WTC11 (cell line): ENCODE measurements around the gene ADGRF3. TPM values are rescaled to one million over a fixed set of nuclear protein-coding genes. Genes with fewer than 3 reads are reported as not detected.

Experiments used
- ATAC-seq: fragments of 200-7000 bp; cut with Tn5 transposase; 2 replicates; pipeline ENCODE4 v1.10.0; 2021; ENCODE audit warnings: mild to moderate bottlenecking, moderate library complexity
- CTCF ChIA-PET: fragments of 300-600 bp; sonication (Branson Sonifier 250); formaldehyde crosslinking; loops from one replicate; lab custom pipeline; 2021; ENCODE audit warnings: antibody characterized with exemption; lab: Charles Lee
- POLR2A ChIA-PET: fragments of 350-600 bp; sonication (Branson Sonifier 250); formaldehyde crosslinking; loops from one replicate; lab custom pipeline; 2021; ENCODE audit warnings: antibody characterized with exemption; lab: Charles Lee
- DNase-seq: peaks from one replicate; pipeline ENCODE4 v3.0.0; 2021; ENCODE audit warnings: low spot score
- H3K27ac Mint-ChIP-seq: 2 replicates; pipeline ENCODE4 v1.8.0; 2021; ENCODE audit warnings: mixed read lengths
- H3K27me3 Mint-ChIP-seq: 2 replicates; pipeline ENCODE4 v1.8.0; 2021; ENCODE audit warnings: low read depth, mild to moderate bottlenecking, moderate library complexity, mixed read lengths
- H3K36me3 Mint-ChIP-seq: 2 replicates; pipeline ENCODE4 v1.8.0; 2021; ENCODE audit warnings: mixed read lengths
- H3K4me1 Mint-ChIP-seq: 2 replicates; pipeline ENCODE4 v1.8.0; 2022; ENCODE audit warnings: mixed read lengths
- H3K4me3 Mint-ChIP-seq: 2 replicates; pipeline ENCODE4 v1.8.0; 2021; ENCODE audit warnings: mild to moderate bottlenecking, moderate library complexity, mixed read lengths
- H3K9me3 Mint-ChIP-seq: 2 replicates; pipeline ENCODE4 v1.8.0; 2021; ENCODE audit warnings: mixed read lengths
- ATF6 ChIP-seq: sonication (generic); formaldehyde crosslinking; IDR thresholded peaks from 2 replicates; pipeline ENCODE4 v1.8.1; 2023; ENCODE audit warnings: mild to moderate bottlenecking, missing genetic modification reagents
- CBFB ChIP-seq: sonication (generic); formaldehyde crosslinking; IDR thresholded peaks from 2 replicates; pipeline ENCODE4 v1.8.1; 2022; ENCODE audit warnings: mild to moderate bottlenecking, low read depth, missing genetic modification reagents
- E2F1 ChIP-seq: sonication (generic); formaldehyde crosslinking; IDR thresholded peaks from 2 replicates; pipeline ENCODE4 v1.8.0; 2022; ENCODE audit warnings: mild to moderate bottlenecking, missing genetic modification reagents
- E2F4 ChIP-seq: sonication (generic); formaldehyde crosslinking; IDR thresholded peaks from 2 replicates; pipeline ENCODE4 v1.8.1; 2022; ENCODE audit warnings: low read depth, mild to moderate bottlenecking, moderate library complexity, missing genetic modification reagents, borderline replicate concordance
- ELF4 ChIP-seq: sonication (generic); formaldehyde crosslinking; IDR thresholded peaks from 2 replicates; pipeline ENCODE4 v1.8.1; 2022; ENCODE audit warnings: low read depth, mild to moderate bottlenecking, moderate library complexity, missing genetic modification reagents
- FOXK1 ChIP-seq: sonication (generic); formaldehyde crosslinking; IDR thresholded peaks from 2 replicates; pipeline ENCODE4 v1.8.0; 2022; ENCODE audit warnings: mild to moderate bottlenecking, moderate library complexity, missing genetic modification reagents
- GABPB1 ChIP-seq: sonication (generic); formaldehyde crosslinking; IDR thresholded peaks from 2 replicates; pipeline ENCODE4 v1.8.1; 2023; ENCODE audit warnings: mild to moderate bottlenecking, missing genetic modification reagents
- NFE2L1 ChIP-seq: sonication (generic); formaldehyde crosslinking; IDR thresholded peaks from 2 replicates; pipeline ENCODE4 v1.8.1; 2023; ENCODE audit warnings: missing genetic modification reagents
- PREB ChIP-seq: sonication (generic); formaldehyde crosslinking; IDR thresholded peaks from 2 replicates; pipeline ENCODE4 v1.8.1; 2022; ENCODE audit warnings: mild to moderate bottlenecking, missing genetic modification reagents, moderate library complexity, borderline replicate concordance
- TCF7 ChIP-seq: sonication (generic); formaldehyde crosslinking; IDR thresholded peaks from 2 replicates; pipeline ENCODE4 v1.8.0; 2022; ENCODE audit warnings: mild to moderate bottlenecking, low read depth, missing genetic modification reagents, moderate library complexity
- USF1 ChIP-seq: sonication (generic); formaldehyde crosslinking; IDR thresholded peaks from 2 replicates; pipeline ENCODE4 v1.8.0; 2022; ENCODE audit warnings: mild to moderate bottlenecking, missing genetic modification reagents
- USF2 ChIP-seq: sonication (generic); formaldehyde crosslinking; IDR thresholded peaks from 2 replicates; pipeline ENCODE4 v1.8.1; 2023; ENCODE audit warnings: mild to moderate bottlenecking, missing genetic modification reagents, moderate library complexity
- ZBTB43 ChIP-seq: sonication (generic); formaldehyde crosslinking; IDR thresholded peaks from 2 replicates; pipeline ENCODE4 v1.8.1; 2023; ENCODE audit warnings: mild to moderate bottlenecking, missing genetic modification reagents
- ZNF232 ChIP-seq: sonication (generic); formaldehyde crosslinking; IDR thresholded peaks from 2 replicates; pipeline ENCODE4 v1.8.0; 2022; ENCODE audit warnings: mild to moderate bottlenecking, missing genetic modification reagents
- ZNF281 ChIP-seq: sonication (generic); formaldehyde crosslinking; IDR thresholded peaks from 2 replicates; pipeline ENCODE4 v1.8.0; 2023; ENCODE audit warnings: mild to moderate bottlenecking, missing genetic modification reagents
- ZNF512 ChIP-seq: sonication (generic); formaldehyde crosslinking; IDR thresholded peaks from 2 replicates; pipeline ENCODE4 v1.8.1; 2022; ENCODE audit warnings: missing genetic modification reagents, borderline replicate concordance
- total RNA-seq: library from RNA; stranded (reverse); gene quantifications from 3 replicates; pipeline ENCODE4 v1.2.3, GENCODE V29; 2021

The ADGRF3 gene
- total RNA-seq, 1 experiment from 2014 or later: 0.48 TPM

GRCh38 chr2:26349690-26350089 lies 3.1 kb upstream of the ADGRF3 start (continued):
- TF ChIP-seq USF2: no peak
- TF ChIP-seq ELF4 (CRISPR knock-in tag): no peak
- no peak for TF ChIP-seq PREB (CRISPR knock-in tag)
- no peak for TF ChIP-seq USF1 (CRISPR knock-in tag)
- no peak for TF ChIP-seq E2F1
- TF ChIP-seq CBFB (CRISPR knock-in tag): no peak
- TF ChIP-seq TCF7 (CRISPR knock-in tag): no peak
- TF ChIP-seq FOXK1 (CRISPR knock-in tag): no peak
- no peak for TF ChIP-seq ZBTB43 (CRISPR knock-in tag)
- no peak for TF ChIP-seq ZNF512 (CRISPR knock-in tag)
- no peak for TF ChIP-seq ZNF232 (CRISPR knock-in tag)
- TF ChIP-seq NFE2L1 (CRISPR knock-in tag): no peak

- no peak for ATAC-seq
- no peaks in the 10 kb centered on the region for H3K9me3 Mint-ChIP-seq
- H3K4me1 Mint-ChIP-seq: peaks cover 26% of the 10 kb centered on the region
- peak overlapping the region; percentile 97 for H3K27ac Mint-ChIP-seq
- no peaks in the 10 kb centered on the region for H3K27me3 Mint-ChIP-seq
- POLR2A ChIA-PET: interaction anchor here (1.9 kb wide), 1 partner anchor 9 kb away, joined by 7 read pairs; no protein-coding TSS in a partner anchor
- TF ChIP-seq ATF6 (no peak), E2F4 (CRISPR knock-in tag) (no peak), GABPB1 (CRISPR knock-in tag) (no peak), ZNF232 (CRISPR knock-in tag) (no peak), ZNF281 (CRISPR knock-in tag) (no peak)
- TF ChIP-seq, all 79 proteins: peak for 0
- Mint-ChIP-seq H3K36me3 (no peaks in the 10 kb centered on the region; the same call in none of the 2 replicates), H3K4me3 (peak overlapping the region; percentile 98)
- DNase-seq: no peak
- CTCF ChIA-PET: interaction anchor here (0.7 to 0.8 kb wide), 2 partner anchors 17 to 122 kb away, joined by 3 read pairs; no protein-coding TSS in a partner anchor
These were observed 787 bp upstream of the ADGRF3 start for GRCh38 chr2:26347286-26347865.
